Upper lobe of left lung (tissue), 4 donors: ENCODE results near the gene C10orf120.

Experiments
- CTCF ChIP-seq, 6 experiments: fragments of 450-650 bp in 4 of 6; fragments of 200-600 bp in 2 of 6; sonication (generic) in 2 of 6; IDR thresholded peaks; one replicate each; pipeline ENCODE4 v1.5.1; 2016 to 2019; ENCODE audit warnings: antibody characterized with exemption in 6 of 6
- POLR2A ChIP-seq, 4 donors: fragments of 450-650 bp; IDR thresholded peaks; one replicate each; pipeline ENCODE4 v1.5.1; 2016 to 2017; ENCODE audit warnings: antibody characterized with exemption in 4 of 4, mild to moderate bottlenecking in 2 of 4

DNA sequence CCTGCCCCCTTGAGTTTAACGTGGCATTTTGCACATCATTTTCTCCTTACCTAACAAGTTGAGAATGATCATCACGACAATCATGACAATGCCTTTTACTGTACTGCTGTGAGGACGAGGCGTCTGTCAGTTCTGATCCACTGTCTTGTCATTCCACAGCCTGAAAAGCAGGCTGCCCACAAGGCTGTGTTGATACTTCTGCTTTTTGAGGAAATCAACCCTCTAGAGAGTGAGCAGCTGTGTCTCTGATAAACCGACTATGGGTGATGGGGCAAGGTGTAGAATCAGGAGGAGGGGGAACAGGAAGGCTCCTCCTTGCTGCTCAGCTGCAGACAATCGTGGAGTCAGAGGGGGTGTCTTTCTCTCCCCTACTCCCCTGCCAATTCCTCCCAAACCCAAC is 30.6 kb upstream of the C10orf120 start:
- TF ChIP-seq POLR2A (IDR thresholded peaks at IDR 0.05): no peak
- TF ChIP-seq CTCF (IDR thresholded peaks at IDR 0.05): no peak
